GM23248 (cell line): ENCODE data around the gene ATP1A3. TPM values are rescaled to one million over a fixed set of nuclear protein-coding genes. Genes with fewer than 3 reads are reported as not detected.

Source experiments
- DNase-seq: peaks from one replicate; pipeline ENCODE4 v3.0.0-alpha.2; 2015
- H2AFZ ChIP-seq: fragments of 200-600 bp; sonication (generic); 2 replicates; pipeline ENCODE4 v1.6.1; 2016; ENCODE audit warnings: antibody characterized with exemption
- H3F3A ChIP-seq: fragments of 200-600 bp; sonication (generic); 2 replicates; pipeline ENCODE4 v1.6.1; 2016; ENCODE audit warnings: mild to moderate bottlenecking, antibody characterized with exemption, mixed run types; ENCODE audit not compliant: insufficient read depth
- H3K27ac ChIP-seq: fragments of 200-600 bp; sonication (generic); 2 replicates; pipeline ENCODE4 v1.5.1; 2016; ENCODE audit warnings: mild to moderate bottlenecking
- H3K27me3 ChIP-seq: fragments of 200-600 bp; sonication (generic); replicated peaks from 2 replicates; pipeline ENCODE4 v1.6.1; 2016; ENCODE audit warnings: mild to moderate bottlenecking; ENCODE audit not compliant: insufficient read depth
- H3K36me3 ChIP-seq: fragments of 200-600 bp; sonication (generic); 2 replicates; pipeline ENCODE4 v1.6.1; 2016; ENCODE audit warnings: low read depth, mild to moderate bottlenecking
- H3K4me1 ChIP-seq: fragments of 200-600 bp; sonication (generic); 2 replicates; pipeline ENCODE4 v1.6.1; 2016; ENCODE audit warnings: mild to moderate bottlenecking; ENCODE audit not compliant: insufficient read depth
- H3K4me2 ChIP-seq: fragments of 200-600 bp; sonication (generic); one replicate; pipeline ENCODE4 v1.6.1; 2016; ENCODE audit warnings: mild to moderate bottlenecking; ENCODE audit not compliant: unreplicated experiment
- H3K4me3 ChIP-seq: fragments of 200-600 bp; sonication (generic); 2 replicates; pipeline ENCODE4 v1.5.1; 2016; ENCODE audit warnings: mild to moderate bottlenecking
- H3K79me2 ChIP-seq: fragments of 200-600 bp; sonication (generic); 2 replicates; pipeline ENCODE4 v1.6.1; 2016; ENCODE audit warnings: mild to moderate bottlenecking; ENCODE audit not compliant: insufficient read depth
- H3K9ac ChIP-seq: fragments of 200-600 bp; sonication (generic); 2 replicates; pipeline ENCODE4 v1.6.1; 2016; ENCODE audit warnings: mild to moderate bottlenecking
- H3K9me2 ChIP-seq: fragments of 200-600 bp; sonication (generic); 2 replicates; pipeline ENCODE4 v1.6.1; 2016; ENCODE audit warnings: mixed run types, mild to moderate bottlenecking, moderate library complexity; ENCODE audit not compliant: insufficient read depth
- H3K9me3 ChIP-seq: fragments of 200-600 bp; sonication (generic); one replicate; pipeline ENCODE4 v1.6.1; 2017; ENCODE audit warnings: low read depth
- H4K20me1 ChIP-seq: fragments of 200-600 bp; sonication (generic); 2 replicates; pipeline ENCODE4 v1.6.0; 2016; ENCODE audit not compliant: insufficient read depth
- EZH2 ChIP-seq: fragments of 200-600 bp; sonication (generic); IDR thresholded peaks from 2 replicates; pipeline ENCODE4 v1.6.1; 2018; ENCODE audit warnings: antibody characterized with exemption, mild to moderate bottlenecking; ENCODE audit not compliant: insufficient read depth, poor library complexity, severe bottlenecking
- EZH2phosphoT487 ChIP-seq: fragments of 200-600 bp; sonication (generic); IDR thresholded peaks from 2 replicates; pipeline ENCODE4 v1.6.1; 2018; ENCODE audit warnings: antibody characterized with exemption, moderate library complexity, mild to moderate bottlenecking, low read depth; ENCODE audit not compliant: insufficient read depth
- WGBS, 2 experiments: methylation state at CpG; one replicate each; pipeline ENCODE4 v1.1.6; 2015 to 2017; ENCODE audit warnings: low lambda C conversion rate in 2 of 2, low coverage in 1 of 2; ENCODE audit errors: missing lambda C conversion rate in 2 of 2; 5-methylcytosine and 5-hydroxymethylcytosine counted together
- in situ Hi-C: fragments of 300-500 bp; cut with MboI; formaldehyde crosslinking; loops from 2 replicates; pipeline ENCODE4 v1.15.0; 2020
- polyA plus RNA-seq: library from polyadenylated mRNA; unstranded; fragments of >200 nt; fragmentation: Nextera tagmentation; extraction: Ambion mirVana; gene quantifications from 2 replicates; pipeline ENCODE4 v1.2.1, GENCODE V29; 2016
- total RNA-seq: library from RNA; depleted of rRNA; stranded (reverse); fragments of >200 nt; shearing (Covaris generic); gene quantifications from 2 replicates; pipeline ENCODE4 v1.2.3, GENCODE V29; 2014

Gene ATP1A3
- total and polyA plus RNA-seq, 2 experiments from 2014 or later: 0.11 to 0.36 TPM

GRCh38 chr19:42005504-42005903 lies 11.5 kb upstream of the ATP1A3 start:
- Histone ChIP-seq H2AFZ (no peak overlapping the region), H3K9me3 (no peaks in the 10 kb centered on the region), H3K4me1 (peaks cover 8% of the 10 kb centered on the region), H3K4me2 (no peak overlapping the region), H3K9me2 (no peaks in the 10 kb centered on the region), H4K20me1 (no peaks in the 10 kb centered on the region), H3K27ac (no peak overlapping the region), H3F3A (peaks cover 4% of the 10 kb centered on the region; the same call in 1 of the 2 replicates), H3K9ac (no peak overlapping the region), H3K4me3 (no peak overlapping the region), H3K27me3 (peaks cover 25% of the 10 kb centered on the region), H3K36me3 (no peaks in the 10 kb centered on the region), H3K79me2 (no peaks in the 10 kb centered on the region)
- in situ Hi-C loops: no loop called here
- no peak for DNase-seq
- TF ChIP-seq EZH2 (no peak), EZH2phosphoT487 (no peak)
- 76 to 77% methylated on average over 22 of the region's 22 CpGs for WGBS, 2 experiments

- in situ Hi-C loops: no loop called here
- no peak overlapping the region for H3K4me3 ChIP-seq
- no peaks in the 10 kb centered on the region for H3K9me3 ChIP-seq
- H3K4me1 ChIP-seq: no peaks in the 10 kb centered on the region
- no peaks in the 10 kb centered on the region for H4K20me1 ChIP-seq
- no peak overlapping the region for H2AFZ ChIP-seq
- WGBS, 2 experiments: 68 to 73% methylated on average over 14 to 21 of the region's 21 CpGs
- no peaks in the 10 kb centered on the region for H3F3A ChIP-seq
- H3K4me2 ChIP-seq: no peak overlapping the region
- no peak for DNase-seq
- no peaks in the 10 kb centered on the region for H3K79me2 ChIP-seq
- no peak overlapping the region for H3K27ac ChIP-seq
- TF ChIP-seq EZH2 (no peak), EZH2phosphoT487 (no peak)
- no peaks in the 10 kb centered on the region for H3K9me2 ChIP-seq
- H3K27me3 ChIP-seq: peaks cover 40% of the 10 kb centered on the region
- H3K9ac ChIP-seq: no peak overlapping the region
- H3K36me3 ChIP-seq: no peaks in the 10 kb centered on the region
Measured at GRCh38 chr19:42003506-42004294, 9.7 kb upstream of the ATP1A3 start.

GRCh38 chr19:41999878-42000208 lies 5.8 kb upstream of the ATP1A3 start:
- no peak for DNase-seq
- no peaks in the 10 kb centered on the region for H3K36me3 ChIP-seq
- H4K20me1 ChIP-seq: no peaks in the 10 kb centered on the region
- H3K9ac ChIP-seq: no peak overlapping the region
- no peak overlapping the region for H2AFZ ChIP-seq
- H3K9me2 ChIP-seq: no peaks in the 10 kb centered on the region
- H3F3A ChIP-seq: no peaks in the 10 kb centered on the region
- TF ChIP-seq EZH2: no peak
- no peak for TF ChIP-seq EZH2phosphoT487
- H3K27ac ChIP-seq: no peak overlapping the region
- no peaks in the 10 kb centered on the region for H3K79me2 ChIP-seq
- no peak overlapping the region for H3K4me3 ChIP-seq
- in situ Hi-C loops: no loop called here
- no peak overlapping the region for H3K4me2 ChIP-seq
- H3K27me3 ChIP-seq: peaks cover 40% of the 10 kb centered on the region
- 55% methylated on average over 7 of the region's 7 CpGs for WGBS, 2 experiments
- no peaks in the 10 kb centered on the region for H3K9me3 ChIP-seq
- H3K4me1 ChIP-seq: no peaks in the 10 kb centered on the region

GRCh38 chr19:41999071-41999877 lies 5.2 kb upstream of the ATP1A3 start:
- Histone ChIP-seq H2AFZ (no peak overlapping the region), H4K20me1 (no peaks in the 10 kb centered on the region), H3K9me2 (no peaks in the 10 kb centered on the region), H3K79me2 (no peaks in the 10 kb centered on the region), H3K27ac (no peak overlapping the region), H3K27me3 (peaks cover 40% of the 10 kb centered on the region), H3K36me3 (no peaks in the 10 kb centered on the region), H3K4me3 (no peak overlapping the region), H3K9ac (no peak overlapping the region), H3K4me1 (no peaks in the 10 kb centered on the region), H3K4me2 (no peak overlapping the region), H3F3A (no peaks in the 10 kb centered on the region), H3K9me3 (no peaks in the 10 kb centered on the region)
- in situ Hi-C loops: no loop called here
- no peak for TF ChIP-seq EZH2
- no peak for TF ChIP-seq EZH2phosphoT487
- peak; percentile 42 for DNase-seq
- WGBS, 2 experiments: 16 to 18% methylated on average over 25 to 40 of the region's 55 CpGs
